ENCODE results near the gene FNDC1.

GRCh38 chr6:159279790-159280277 lies 110.6 kb downstream of the FNDC1 start:
- no peak for TF ChIP-seq CTCF (IDR thresholded peaks at IDR 0.05)
- no peak for TF ChIP-seq POLR2A (IDR thresholded peaks at IDR 0.05)

All from heart left ventricle (tissue), 13 donors.